Osteoblast (primary cell): ENCODE measurements around the gene CHKA. TPM values are rescaled to one million over a fixed set of nuclear protein-coding genes. Genes with fewer than 3 reads are reported as not detected.
A peak's percentile ranks its signal among the peaks of the same experiment; 100 is the strongest.

Experiments used
- DNase-seq: peaks from one replicate; pipeline ENCODE4 v3.0.0; 2011; ENCODE audit warnings: low spot score, mixed read lengths; ENCODE audit not compliant: insufficient read length; ENCODE audit errors: missing footprints
- H2AFZ ChIP-seq: 2 replicates; pipeline ENCODE4 v1.6.0; 2011; ENCODE audit warnings: mild to moderate bottlenecking, low read length
- H3K27ac ChIP-seq: 2 replicates; pipeline ENCODE4 v1.5.1; 2011; ENCODE audit warnings: mild to moderate bottlenecking, low read depth, low read length, moderate library complexity
- H3K27me3 ChIP-seq: 2 replicates; pipeline ENCODE4 v1.6.0; 2012; ENCODE audit warnings: mild to moderate bottlenecking, control low read depth, inconsistent platforms, low read length, moderate library complexity; ENCODE audit not compliant: insufficient read depth
- H3K36me3 ChIP-seq: 2 replicates; pipeline ENCODE4 v1.5.1; 2011; ENCODE audit warnings: mild to moderate bottlenecking, low read length, control low read depth, moderate library complexity; ENCODE audit not compliant: insufficient read depth
- H3K4me1 ChIP-seq: 2 replicates; pipeline ENCODE4 v1.5.1; 2011; ENCODE audit warnings: mild to moderate bottlenecking, low read length, control low read depth, moderate library complexity; ENCODE audit not compliant: insufficient read depth
- H3K4me2 ChIP-seq: 2 replicates; pipeline ENCODE4 v1.6.0; 2011; ENCODE audit warnings: mild to moderate bottlenecking, low read length; ENCODE audit not compliant: insufficient read depth
- H3K4me3 ChIP-seq: fragments of 200-600 bp; sonication (generic); 3 replicates; pipeline ENCODE4 v1.5.1; 2012; ENCODE audit warnings: mild to moderate bottlenecking, low read length, inconsistent platforms; ENCODE audit not compliant: insufficient read depth
- H3K79me2 ChIP-seq: 2 replicates; pipeline ENCODE4 v1.6.0; 2012; ENCODE audit warnings: mild to moderate bottlenecking, low read length, control low read depth, inconsistent platforms; ENCODE audit not compliant: insufficient read depth
- H3K9me3 ChIP-seq: 2 replicates; pipeline ENCODE4 v1.5.1; 2011; ENCODE audit warnings: low read depth, low read length, control low read depth
- H4K20me1 ChIP-seq: 2 replicates; pipeline ENCODE4 v1.6.0; 2012; ENCODE audit warnings: mild to moderate bottlenecking, low read length, control low read depth; ENCODE audit not compliant: insufficient read depth
- total RNA-seq: library from RNA; depleted of rRNA; stranded (reverse); fragments of >200 nt; gene quantifications from 2 replicates; pipeline ENCODE4 v1.2.3, GENCODE V29; 2012
- TF ChIP-seq, protein P1 (sequence below): IDR thresholded peaks from 2 replicates; pipeline ENCODE4 v1.5.1; 2011; ENCODE audit warnings: mild to moderate bottlenecking, low read depth, low read length, moderate library complexity; ENCODE audit errors: extremely low read depth

CHKA gene
- total RNA-seq, 1 donor: 29.0 TPM

- H3K79me2 ChIP-seq: peaks cover 19% of the 10 kb centered on the region
- peaks cover 29% of the 10 kb centered on the region for H3K36me3 ChIP-seq
- TF ChIP-seq, protein P1, sequence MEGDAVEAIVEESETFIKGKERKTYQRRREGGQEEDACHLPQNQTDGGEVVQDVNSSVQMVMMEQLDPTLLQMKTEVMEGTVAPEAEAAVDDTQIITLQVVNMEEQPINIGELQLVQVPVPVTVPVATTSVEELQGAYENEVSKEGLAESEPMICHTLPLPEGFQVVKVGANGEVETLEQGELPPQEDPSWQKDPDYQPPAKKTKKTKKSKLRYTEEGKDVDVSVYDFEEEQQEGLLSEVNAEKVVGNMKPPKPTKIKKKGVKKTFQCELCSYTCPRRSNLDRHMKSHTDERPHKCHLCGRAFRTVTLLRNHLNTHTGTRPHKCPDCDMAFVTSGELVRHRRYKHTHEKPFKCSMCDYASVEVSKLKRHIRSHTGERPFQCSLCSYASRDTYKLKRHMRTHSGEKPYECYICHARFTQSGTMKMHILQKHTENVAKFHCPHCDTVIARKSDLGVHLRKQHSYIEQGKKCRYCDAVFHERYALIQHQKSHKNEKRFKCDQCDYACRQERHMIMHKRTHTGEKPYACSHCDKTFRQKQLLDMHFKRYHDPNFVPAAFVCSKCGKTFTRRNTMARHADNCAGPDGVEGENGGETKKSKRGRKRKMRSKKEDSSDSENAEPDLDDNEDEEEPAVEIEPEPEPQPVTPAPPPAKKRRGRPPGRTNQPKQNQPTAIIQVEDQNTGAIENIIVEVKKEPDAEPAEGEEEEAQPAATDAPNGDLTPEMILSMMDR: no peak
- H3K4me2 ChIP-seq: no peak overlapping the region
- H4K20me1 ChIP-seq: no peaks in the 10 kb centered on the region
- H3K27me3 ChIP-seq: no peaks in the 10 kb centered on the region
- H3K27ac ChIP-seq: peak overlapping the region; percentile 93
- H3K4me3 ChIP-seq: no peak overlapping the region
- DNase-seq: no peak
- peaks cover 35% of the 10 kb centered on the region for H3K4me1 ChIP-seq
- H3K9me3 ChIP-seq: no peaks in the 10 kb centered on the region
- no peak overlapping the region for H2AFZ ChIP-seq
These were observed 94.6 kb downstream of the CHKA start for GRCh38 chr11:68026391-68027105.

- no peaks in the 10 kb centered on the region for H4K20me1 ChIP-seq
- no peak overlapping the region for H3K4me3 ChIP-seq
- H3K79me2 ChIP-seq: peaks cover 9% of the 10 kb centered on the region
- no peak for DNase-seq
- no peak overlapping the region for H3K4me2 ChIP-seq
- peaks cover 30% of the 10 kb centered on the region for H3K36me3 ChIP-seq
- peaks cover 29% of the 10 kb centered on the region for H3K4me1 ChIP-seq
- H3K27me3 ChIP-seq: no peaks in the 10 kb centered on the region
- H3K27ac ChIP-seq: no peak overlapping the region
- H3K9me3 ChIP-seq: no peaks in the 10 kb centered on the region
- TF ChIP-seq, protein P1: no peak
- no peak overlapping the region for H2AFZ ChIP-seq
These were observed 96.1 kb downstream of the CHKA start for GRCh38 chr11:68025047-68025446.

- Histone ChIP-seq H3K27ac (no peak overlapping the region), H3K4me2 (no peak overlapping the region), H3K4me1 (peaks cover 24% of the 10 kb centered on the region), H4K20me1 (no peaks in the 10 kb centered on the region), H3K36me3 (peaks cover 30% of the 10 kb centered on the region), H3K79me2 (peaks cover 8% of the 10 kb centered on the region), H3K9me3 (no peaks in the 10 kb centered on the region), H3K4me3 (no peak overlapping the region), H2AFZ (no peak overlapping the region), H3K27me3 (no peaks in the 10 kb centered on the region)
- TF ChIP-seq, protein P1: no peak
- no peak for DNase-seq
These were observed 96.7 kb downstream of the CHKA start for GRCh38 chr11:68024508-68024907.

DNA sequence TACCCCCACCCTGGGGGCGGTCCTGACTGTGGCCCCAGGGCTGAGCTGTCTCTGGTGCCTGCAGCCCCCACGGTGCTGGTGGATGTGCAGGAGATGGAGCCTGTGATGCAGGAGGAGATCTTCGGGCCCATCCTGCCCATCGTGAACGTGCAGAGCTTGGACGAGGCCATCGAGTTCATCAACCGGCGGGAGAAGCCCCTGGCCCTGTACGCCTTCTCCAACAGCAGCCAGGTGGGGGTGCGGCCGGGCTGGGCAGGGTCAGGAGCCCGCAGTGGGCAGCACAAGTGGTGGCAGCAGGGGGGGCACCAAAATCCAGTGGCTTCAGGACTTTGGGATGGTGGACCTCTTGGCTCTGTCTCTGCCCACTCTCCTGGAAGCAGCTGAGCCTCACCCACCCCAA, 98.7 kb downstream of the CHKA start:
- Histone ChIP-seq H2AFZ (no peak overlapping the region), H3K79me2 (peaks cover 3% of the 10 kb centered on the region), H4K20me1 (no peaks in the 10 kb centered on the region), H3K27me3 (no peaks in the 10 kb centered on the region), H3K27ac (no peak overlapping the region), H3K4me2 (no peak overlapping the region), H3K4me3 (no peak overlapping the region), H3K36me3 (peaks cover 33% of the 10 kb centered on the region), H3K4me1 (peaks cover 4% of the 10 kb centered on the region), H3K9me3 (no peaks in the 10 kb centered on the region)
- no peak for DNase-seq
- TF ChIP-seq, protein P1: no peak
